Activated CD4-positive, alpha-beta T cell treated with anti-CD3 and anti-CD28 coated beads for 48 hours (primary cell): ENCODE results near the gene FANCC.
"Not testable (repeated sequence)": the region's sequence is repeated elsewhere in the genome, so short reads cannot be mapped to it uniquely, and the experiment has no call there.

Experiments used
- DNase-seq: peaks from one replicate; pipeline ENCODE4 v3.0.0-alpha.2; 2020

Gene FANCC

GRCh38 chr9:95276395-95276954 is 41.0 kb downstream of the FANCC start:
- no peak for DNase-seq

GRCh38 chr9:95274160-95274559 is 43.3 kb downstream of the FANCC start:
- DNase-seq: not testable (repeated sequence)

GRCh38 chr9:95273369-95274022 is 44.0 kb downstream of the FANCC start:
- DNase-seq: no peak

GRCh38 chr9:95272830-95273229 is 44.7 kb downstream of the FANCC start:
- DNase-seq: no peak

GRCh38 chr9:95270790-95271189 is 46.7 kb downstream of the FANCC start:
- DNase-seq: no peak

GRCh38 chr9:95269803-95270773 is 47.4 kb downstream of the FANCC start:
- not testable (repeated sequence) for DNase-seq

- DNase-seq: peak; percentile 6
Measured at GRCh38 chr9:95268681-95269080, 48.8 kb downstream of the FANCC start.

GRCh38 chr9:95266649-95267048 is 50.9 kb downstream of the FANCC start:
- no peak for DNase-seq

GRCh38 chr9:95265960-95266359 is 51.5 kb downstream of the FANCC start:
- no peak for DNase-seq

GRCh38 chr9:95264954-95265615 is 52.4 kb downstream of the FANCC start:
- DNase-seq: no peak

- no peak for DNase-seq
Measured at GRCh38 chr9:95261890-95262289, 55.6 kb downstream of the FANCC start.

- no peak for DNase-seq
Measured at GRCh38 chr9:95250462-95251221, 66.9 kb downstream of the FANCC start.

GRCh38 chr9:95249986-95250385 is 67.5 kb downstream of the FANCC start:
- no peak for DNase-seq

GRCh38 chr9:95246547-95246946 is 71.0 kb downstream of the FANCC start:
- DNase-seq: no peak

GRCh38 chr9:95242613-95243012 is 74.9 kb downstream of the FANCC start:
- no peak for DNase-seq

- no peak for DNase-seq
Measured at GRCh38 chr9:95239071-95239470, 78.4 kb downstream of the FANCC start.

GRCh38 chr9:95237336-95237735 is 80.2 kb downstream of the FANCC start:
- no peak for DNase-seq

GRCh38 chr9:95230046-95230445 is 87.5 kb downstream of the FANCC start:
- no peak for DNase-seq

GRCh38 chr9:95229230-95229915 is 88.1 kb downstream of the FANCC start:
- DNase-seq: no peak

GRCh38 chr9:95226921-95227320 is 90.6 kb downstream of the FANCC start:
- no peak for DNase-seq

GRCh38 chr9:95225726-95226106 is 91.8 kb downstream of the FANCC start:
- DNase-seq: no peak
